Natural killer cell (primary cell): Measurements from ENCODE around the gene UNC5B. TPM values are rescaled to one million over a fixed set of nuclear protein-coding genes. Genes with fewer than 3 reads are reported as not detected.

Source experiments
- ATAC-seq, 3 donors: fragments of 150-1000 bp in 2 of 3; fragments of 200-7000 bp in 1 of 3; cut with Tn5 transposase; 1 replicate in 1 of 3; 2 replicates in 2 of 3; pipeline ENCODE4 v1.10.0; 2021; ENCODE audit warnings: mild to moderate bottlenecking in 2 of 3, moderate library complexity in 2 of 3
- DNase-seq, 2 donors: peaks; one replicate each; pipeline versions ENCODE4 v3.0.0 to v3.0.0-alpha.2; 2013 to 2021; ENCODE audit warnings: mixed read lengths in 1 of 2
- H3K27ac ChIP-seq: one replicate; pipeline ENCODE4 v1.5.1; 2013; ENCODE audit warnings: mild to moderate bottlenecking, low read length
- H3K27me3 ChIP-seq: one replicate; pipeline ENCODE4 v1.6.1; 2013; ENCODE audit warnings: low read length; ENCODE audit not compliant: control insufficient read depth, insufficient read depth
- H3K36me3 ChIP-seq: one replicate; pipeline ENCODE4 v1.6.1; 2013; ENCODE audit warnings: low read length; ENCODE audit not compliant: control insufficient read depth, insufficient read depth
- H3K4me1 ChIP-seq: one replicate; pipeline ENCODE4 v1.6.1; 2013; ENCODE audit warnings: low read length; ENCODE audit not compliant: control insufficient read depth, insufficient read depth
- H3K4me3 ChIP-seq: one replicate; pipeline ENCODE4 v1.5.1; 2013; ENCODE audit warnings: low read length
- H3K9me3 ChIP-seq: one replicate; pipeline ENCODE4 v1.6.1; 2013; ENCODE audit warnings: low read length; ENCODE audit not compliant: control insufficient read depth, insufficient read depth
- H3K27ac Mint-ChIP-seq, 2 donors: one replicate each; pipeline ENCODE4 v1.8.0; 2022; ENCODE audit warnings: mild to moderate bottlenecking in 2 of 2, mixed read lengths in 2 of 2, moderate library complexity in 1 of 2
- H3K27me3 Mint-ChIP-seq, 2 donors: one replicate each; pipeline ENCODE4 v1.8.0; 2022; ENCODE audit warnings: low read depth in 2 of 2, mixed read lengths in 2 of 2
- H3K36me3 Mint-ChIP-seq: one replicate; pipeline ENCODE4 v1.8.0; 2022; ENCODE audit warnings: mixed read lengths
- H3K4me1 Mint-ChIP-seq, 2 donors: one replicate each; pipeline ENCODE4 v1.8.0; 2022; ENCODE audit warnings: mixed read lengths in 2 of 2
- H3K4me3 Mint-ChIP-seq: one replicate; pipeline ENCODE4 v1.8.0; 2022; ENCODE audit warnings: mild to moderate bottlenecking, moderate library complexity, mixed read lengths
- H3K9me3 Mint-ChIP-seq, 2 donors: one replicate each; pipeline ENCODE4 v1.8.0; 2022; ENCODE audit warnings: mixed read lengths in 2 of 2
- CTCF ChIP-seq: fragments of 200-600 bp; IDR thresholded peaks from one replicate; pipeline ENCODE4 v1.8.0; 2022; ENCODE audit warnings: antibody characterized with exemption
- WGBS: methylation state at CpG from one replicate; pipeline ENCODE4 v1.1.7; 2013; ENCODE audit warnings: missing lambda C conversion rate; ENCODE audit not compliant: insufficient coverage; 5-methylcytosine and 5-hydroxymethylcytosine counted together
- intact Hi-C: fragments of 100-400 bp; cut with micrococcal nuclease; formaldehyde crosslinking; loops from one replicate; pipeline ENCODE4 v1.14.2; 2022
- total RNA-seq, 4 donors: library from RNA; stranded (reverse); fragments of 120-200 nt in 1 of 4; gene quantifications; one replicate each; pipeline versions ENCODE4 v1.2.3 to v1.2.4, GENCODE V29; 2013 to 2022

Gene UNC5B
- total RNA-seq, 3 donors from 2014 or later (not counting 1 experiment from before 2014, with no cell fraction given): 0.09 to 0.65 (median 0.09) TPM

DNA sequence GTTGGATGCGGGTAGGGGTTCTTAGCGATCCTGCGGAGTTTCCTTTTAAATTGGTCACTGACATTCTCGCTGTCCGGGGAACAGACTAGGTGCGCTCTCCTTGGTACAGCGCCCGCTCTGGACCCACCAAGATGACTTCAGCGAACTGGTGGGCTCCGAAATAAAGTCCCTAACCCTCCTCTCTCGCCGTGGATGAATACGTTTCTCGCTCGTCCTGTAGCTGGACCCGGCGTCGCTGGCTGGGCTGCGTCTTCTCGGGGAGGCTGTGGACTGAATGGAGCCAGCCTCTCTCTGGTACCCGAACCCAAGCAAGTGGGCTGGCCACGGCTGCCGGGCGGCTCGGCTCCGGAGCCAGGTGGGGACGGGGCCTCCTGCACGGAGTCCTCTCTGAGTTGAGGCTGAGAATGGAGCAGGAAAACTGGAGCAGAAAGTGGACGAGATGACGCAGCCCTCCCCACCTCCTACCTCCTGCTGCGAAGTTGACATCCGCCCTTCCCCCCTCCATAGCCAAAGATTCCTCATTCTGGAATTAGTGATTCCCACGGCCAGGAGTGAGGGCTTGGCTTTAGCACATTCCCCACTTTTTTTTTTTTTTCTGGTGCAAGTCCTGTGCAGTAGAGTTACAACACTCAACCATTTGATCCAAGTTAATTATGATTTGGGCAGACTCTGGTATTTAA, 1.5 kb downstream of the UNC5B start:
- Mint-ChIP-seq H3K9me3 (no peaks in the 10 kb centered on the region), H3K36me3 (no peaks in the 10 kb centered on the region), H3K4me1 (peaks cover 0 to 12% of the 10 kb centered on the region in 2 donors), H3K27ac (no peak overlapping the region), H3K4me3 (peak overlapping the region; percentile 37), H3K27me3 (peaks cover 41 to 54% of the 10 kb centered on the region in 2 donors)
- peaks cover 29% of the 10 kb centered on the region for H3K4me1 ChIP-seq
- no peak for TF ChIP-seq CTCF
- no peak for ATAC-seq
- no peak for DNase-seq
- intact Hi-C loops: no loop called here
- no peaks in the 10 kb centered on the region for H3K9me3 ChIP-seq
- no peak overlapping the region for H3K27ac ChIP-seq
- H3K36me3 ChIP-seq: no peaks in the 10 kb centered on the region
- H3K4me3 ChIP-seq: no peak overlapping the region
- H3K27me3 ChIP-seq: peaks cover 28% of the 10 kb centered on the region
- 25% methylated on average over 33 of the region's 33 CpGs for WGBS

DNA sequence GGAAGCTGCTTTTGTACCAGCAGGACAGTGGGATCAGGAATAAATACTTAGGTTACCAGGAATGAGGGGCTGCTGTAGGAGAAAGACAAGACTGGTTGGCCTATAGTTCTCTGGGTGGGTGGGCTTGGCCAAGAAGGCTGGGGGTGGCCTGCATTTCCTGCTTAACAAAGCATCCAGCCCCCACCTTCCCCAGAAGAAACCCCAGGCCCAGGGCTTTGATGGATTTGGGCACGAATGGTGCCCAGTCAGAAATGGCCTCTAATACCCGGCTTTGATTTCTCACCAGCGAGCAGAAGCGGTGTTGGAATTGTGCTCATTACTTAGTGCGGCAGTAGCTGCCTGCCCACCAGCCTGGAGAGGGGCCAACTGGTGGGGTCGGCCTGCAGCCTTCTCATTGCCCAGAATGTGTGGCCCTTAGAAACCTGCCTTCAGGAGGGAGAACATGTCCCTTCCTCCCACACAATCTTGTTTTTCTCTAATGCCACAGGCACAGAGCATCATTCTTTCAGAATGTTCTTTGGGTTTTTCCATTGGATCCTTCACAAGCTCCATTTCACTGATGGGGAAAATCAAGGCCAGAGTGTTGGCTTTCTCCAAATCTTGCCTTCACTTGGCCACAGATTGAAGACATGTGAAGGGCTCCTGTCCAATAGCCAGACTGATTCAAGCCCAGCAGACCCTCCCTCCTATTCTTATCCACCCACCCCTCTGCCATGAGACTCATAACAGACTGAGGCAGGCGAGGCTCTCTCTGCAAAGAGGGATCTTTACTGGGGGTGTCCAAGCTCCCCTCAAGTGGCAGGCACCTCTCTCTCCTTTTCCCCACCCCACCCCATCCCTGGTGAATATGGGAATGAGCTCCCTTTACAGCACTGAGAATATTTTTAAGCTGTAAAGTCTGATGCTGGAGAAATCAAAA, 2.5 kb downstream of the UNC5B start:
- ATAC-seq (no peak), DNase-seq (no peak)
- H3K27me3 Mint-ChIP-seq: peaks cover 38 to 54% of the 10 kb centered on the region in 2 donors
- H3K27me3 ChIP-seq: peaks cover 24% of the 10 kb centered on the region
- H3K4me1 ChIP-seq: peaks cover 28% of the 10 kb centered on the region
- H3K4me3 ChIP-seq: no peak overlapping the region
- H3K36me3 ChIP-seq: no peaks in the 10 kb centered on the region
- no peak for TF ChIP-seq CTCF
- H3K9me3 Mint-ChIP-seq: no peaks in the 10 kb centered on the region
- H3K4me3 Mint-ChIP-seq: peak overlapping the region; percentile 45
- H3K27ac Mint-ChIP-seq: no peak overlapping the region
- 94% methylated on average over 7 of the region's 7 CpGs for WGBS
- H3K27ac ChIP-seq: no peak overlapping the region
- peaks cover 0 to 12% of the 10 kb centered on the region in 2 donors for H3K4me1 Mint-ChIP-seq
- intact Hi-C loops: no loop called here
- H3K36me3 Mint-ChIP-seq: no peaks in the 10 kb centered on the region
- H3K9me3 ChIP-seq: no peaks in the 10 kb centered on the region

DNA sequence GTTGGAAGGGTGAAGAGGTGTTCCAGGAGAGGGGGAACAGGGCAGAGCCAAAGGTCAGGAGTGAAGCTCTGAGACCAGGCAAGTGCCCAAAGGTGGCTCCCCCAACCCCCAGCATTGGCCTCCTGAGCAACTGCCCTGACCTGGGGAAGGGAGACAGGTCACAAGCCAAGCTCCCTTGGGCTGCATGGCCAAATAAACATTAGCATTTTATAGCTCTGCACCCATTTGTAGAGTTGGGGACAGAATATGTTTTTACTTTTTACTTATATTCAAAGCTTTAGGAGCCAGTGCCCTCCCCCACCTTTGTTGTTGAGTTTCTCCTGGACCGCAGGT, 4.0 kb downstream of the UNC5B start:
- no peak for ATAC-seq
- intact Hi-C loops: no loop called here
- H3K36me3 ChIP-seq: no peaks in the 10 kb centered on the region
- peaks cover 11% of the 10 kb centered on the region for H3K27me3 ChIP-seq
- DNase-seq: no peak
- H3K27ac ChIP-seq: no peak overlapping the region
- H3K27ac Mint-ChIP-seq: no peak overlapping the region
- H3K9me3 ChIP-seq: no peaks in the 10 kb centered on the region
- no peaks in the 10 kb centered on the region for H3K9me3 Mint-ChIP-seq
- H3K36me3 Mint-ChIP-seq: no peaks in the 10 kb centered on the region
- H3K4me1 Mint-ChIP-seq: peaks cover 0 to 12% of the 10 kb centered on the region in 2 donors
- H3K4me3 Mint-ChIP-seq: peak overlapping the region; percentile 51
- H3K27me3 Mint-ChIP-seq: peaks cover 25 to 43% of the 10 kb centered on the region in 2 donors
- H3K4me3 ChIP-seq: no peak overlapping the region
- peaks cover 28% of the 10 kb centered on the region for H3K4me1 ChIP-seq
- 100% methylated on average over 1 of the region's 1 CpG for WGBS
- TF ChIP-seq CTCF: no peak
